Measurements from ENCODE around the gene NR0B2.

GRCh38 chr1:26882696-26883463 is 30.9 kb downstream of the NR0B2 start:
- no peak for TF ChIP-seq CTCF (conservative IDR thresholded peaks at IDR 0.05)
- no peak for TF ChIP-seq EZH2 (IDR thresholded peaks at IDR 0.05; ENCODE audit: low read depth)

Data from PC-9 (cell line).